Measurements from ENCODE around the gene FMNL3.

DNA sequence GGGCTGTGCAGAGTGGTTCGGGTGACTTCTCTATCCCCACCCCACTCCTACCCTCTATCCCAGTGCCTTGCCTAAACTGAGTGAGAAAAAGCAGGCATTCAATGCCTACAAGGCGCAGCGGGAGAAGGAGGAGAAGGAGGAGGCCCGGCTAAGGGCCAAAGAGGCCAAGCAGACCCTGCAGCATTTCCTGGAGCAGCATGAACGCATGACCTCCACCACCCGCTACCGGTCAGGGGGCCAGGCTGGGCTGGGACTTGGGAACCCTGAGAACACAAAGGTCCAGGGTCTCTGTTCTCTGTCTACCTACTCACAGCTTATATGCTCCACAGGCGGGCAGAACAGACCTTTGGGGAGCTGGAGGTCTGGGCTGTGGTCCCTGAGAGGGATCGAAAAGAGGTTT lies 72.2 kb downstream of the FMNL3 start:
- TF ChIP-seq CTCF (IDR thresholded peaks at IDR 0.05; ENCODE audit: insufficient read depth, low read depth, low read length) = no peak
- no peak for TF ChIP-seq EZH2 (IDR thresholded peaks at IDR 0.05; ENCODE audit: insufficient read depth, low read length)

Measured in astrocyte (in vitro differentiated cells and primary cell).